Stimulated activated memory B cell treated with anti-CD40 and anti-IgM and Interleukin-4, amounts not matched to agents 10 μg/mL and 1 μg/mL and 100 μg/mL, for 72 hours (primary cell): ENCODE data around the gene CNKSR2.

Experiments used
- ATAC-seq: fragments of 150-1000 bp; cut with Tn5 transposase; 2 replicates; pipeline ENCODE4 v1.10.0; 2021
- H3K27ac Mint-ChIP-seq: one replicate; pipeline ENCODE4 v1.8.0; 2022; ENCODE audit warnings: mild to moderate bottlenecking, mixed read lengths
- H3K27me3 Mint-ChIP-seq: one replicate; pipeline ENCODE4 v1.8.0; 2022; ENCODE audit warnings: mixed read lengths
- H3K36me3 Mint-ChIP-seq: one replicate; pipeline ENCODE4 v1.8.0; 2022; ENCODE audit warnings: mixed read lengths
- H3K4me1 Mint-ChIP-seq: one replicate; pipeline ENCODE4 v1.8.0; 2022; ENCODE audit warnings: mixed read lengths
- H3K4me3 Mint-ChIP-seq: one replicate; pipeline ENCODE4 v1.8.0; 2022; ENCODE audit warnings: mild to moderate bottlenecking, moderate library complexity, mixed read lengths
- H3K9me3 Mint-ChIP-seq: one replicate; pipeline ENCODE4 v1.8.0; 2022; ENCODE audit warnings: mixed read lengths

The CNKSR2 gene

DNA sequence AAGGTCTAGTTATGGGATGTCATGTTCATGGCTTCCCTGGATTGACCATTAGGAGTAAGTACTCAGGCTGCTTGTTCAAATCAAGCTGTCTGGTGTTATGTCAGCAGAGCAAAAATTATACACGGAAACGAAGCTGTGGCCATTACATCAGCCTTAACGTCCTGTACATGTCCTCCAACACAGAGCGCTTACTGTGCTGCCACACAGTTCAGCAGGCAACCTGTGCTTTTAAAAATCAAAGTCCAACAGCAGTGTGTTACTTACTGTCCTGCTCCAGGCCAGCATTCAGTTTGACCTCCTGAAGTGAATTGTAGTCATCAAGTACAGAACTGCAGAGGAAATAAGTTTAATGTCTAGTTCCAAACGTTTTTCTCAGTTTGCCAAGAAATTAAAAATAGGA is 237.9 kb downstream of the CNKSR2 start:
- no peaks in the 10 kb centered on the region for H3K4me1 Mint-ChIP-seq
- no peak overlapping the region for H3K4me3 Mint-ChIP-seq

GRCh38 chrX:21616386-21616785 is 242.2 kb downstream of the CNKSR2 start:
- peaks cover 8% of the 10 kb centered on the region for H3K36me3 Mint-ChIP-seq
- H3K4me1 Mint-ChIP-seq: no peaks in the 10 kb centered on the region

More for the DNA sequence above, 237.9 kb downstream of the CNKSR2 start:
- Mint-ChIP-seq H3K36me3 (peaks cover 23% of the 10 kb centered on the region), H3K27ac (no peak overlapping the region), H3K27me3 (no peaks in the 10 kb centered on the region), H3K9me3 (no peaks in the 10 kb centered on the region)
- no peak for ATAC-seq

GRCh38 chrX:21620234-21620633 is 246.0 kb downstream of the CNKSR2 start:
- H3K9me3 Mint-ChIP-seq: no peaks in the 10 kb centered on the region
- H3K4me1 Mint-ChIP-seq: no peaks in the 10 kb centered on the region
- no peak overlapping the region for H3K27ac Mint-ChIP-seq
- H3K27me3 Mint-ChIP-seq: no peaks in the 10 kb centered on the region
- H3K4me3 Mint-ChIP-seq: no peak overlapping the region
- H3K36me3 Mint-ChIP-seq: no peaks in the 10 kb centered on the region
- ATAC-seq: no peak

More at GRCh38 chrX:21616386-21616785, 242.2 kb downstream of the CNKSR2 start:
- ATAC-seq: no peak
- H3K27me3 Mint-ChIP-seq: no peaks in the 10 kb centered on the region
- H3K4me3 Mint-ChIP-seq: no peak overlapping the region
- no peak overlapping the region for H3K27ac Mint-ChIP-seq
- no peaks in the 10 kb centered on the region for H3K9me3 Mint-ChIP-seq

GRCh38 chrX:21623778-21624501 is 249.7 kb downstream of the CNKSR2 start:
- Mint-ChIP-seq H3K36me3 (peaks cover 29% of the 10 kb centered on the region), H3K9me3 (peaks cover 5% of the 10 kb centered on the region)
- no peak for ATAC-seq

GRCh38 chrX:21632027-21632426 is 257.8 kb downstream of the CNKSR2 start:
- no peak for ATAC-seq
- Mint-ChIP-seq H3K27ac (no peak overlapping the region), H3K36me3 (peaks cover 19% of the 10 kb centered on the region), H3K27me3 (no peaks in the 10 kb centered on the region), H3K9me3 (peaks cover 5% of the 10 kb centered on the region), H3K4me1 (no peaks in the 10 kb centered on the region), H3K4me3 (no peak overlapping the region)

More at GRCh38 chrX:21623778-21624501, 249.7 kb downstream of the CNKSR2 start:
- H3K4me3 Mint-ChIP-seq: no peak overlapping the region
- H3K27ac Mint-ChIP-seq: no peak overlapping the region
- H3K27me3 Mint-ChIP-seq: no peaks in the 10 kb centered on the region
- no peaks in the 10 kb centered on the region for H3K4me1 Mint-ChIP-seq

GRCh38 chrX:21638311-21638710 is 264.1 kb downstream of the CNKSR2 start:
- H3K9me3 Mint-ChIP-seq: no peaks in the 10 kb centered on the region
- ATAC-seq: no peak
- H3K27me3 Mint-ChIP-seq: no peaks in the 10 kb centered on the region
- H3K4me1 Mint-ChIP-seq: no peaks in the 10 kb centered on the region
- no peak overlapping the region for H3K27ac Mint-ChIP-seq
- no peak overlapping the region for H3K4me3 Mint-ChIP-seq
- no peaks in the 10 kb centered on the region for H3K36me3 Mint-ChIP-seq

GRCh38 chrX:21639775-21640174 is 265.6 kb downstream of the CNKSR2 start:
- Mint-ChIP-seq H3K27ac (no peak overlapping the region), H3K27me3 (no peaks in the 10 kb centered on the region), H3K4me3 (no peak overlapping the region), H3K9me3 (no peaks in the 10 kb centered on the region), H3K36me3 (no peaks in the 10 kb centered on the region), H3K4me1 (no peaks in the 10 kb centered on the region)
- no peak for ATAC-seq

GRCh38 chrX:21645431-21645830 is 271.2 kb downstream of the CNKSR2 start:
- Mint-ChIP-seq H3K4me1 (no peaks in the 10 kb centered on the region), H3K27me3 (no peaks in the 10 kb centered on the region), H3K36me3 (peaks cover 12% of the 10 kb centered on the region), H3K27ac (no peak overlapping the region), H3K9me3 (no peaks in the 10 kb centered on the region), H3K4me3 (no peak overlapping the region)
- no peak for ATAC-seq

DNA sequence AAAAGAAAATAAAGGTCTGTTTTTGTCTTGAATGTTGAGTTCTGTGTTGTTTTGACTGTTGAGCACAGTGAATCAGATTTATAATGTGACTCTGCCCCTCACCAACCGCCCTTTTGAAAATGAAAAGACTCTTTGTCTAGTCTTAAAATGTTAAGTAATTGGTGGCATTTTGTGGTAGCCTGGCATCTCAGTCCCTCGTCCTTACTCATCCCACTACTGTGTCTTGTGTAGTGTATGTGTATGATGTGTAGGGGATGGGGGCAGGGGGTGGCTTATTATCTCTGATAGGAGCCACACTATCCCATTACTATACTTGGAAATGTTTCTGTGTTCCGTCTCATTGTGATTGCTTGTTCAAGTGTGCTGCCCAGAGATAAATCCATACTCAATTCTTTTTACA is 271.7 kb downstream of the CNKSR2 start:
- Mint-ChIP-seq H3K27ac (no peak overlapping the region), H3K9me3 (no peaks in the 10 kb centered on the region), H3K27me3 (no peaks in the 10 kb centered on the region), H3K4me3 (no peak overlapping the region), H3K36me3 (peaks cover 12% of the 10 kb centered on the region), H3K4me1 (no peaks in the 10 kb centered on the region)
- ATAC-seq: no peak

DNA sequence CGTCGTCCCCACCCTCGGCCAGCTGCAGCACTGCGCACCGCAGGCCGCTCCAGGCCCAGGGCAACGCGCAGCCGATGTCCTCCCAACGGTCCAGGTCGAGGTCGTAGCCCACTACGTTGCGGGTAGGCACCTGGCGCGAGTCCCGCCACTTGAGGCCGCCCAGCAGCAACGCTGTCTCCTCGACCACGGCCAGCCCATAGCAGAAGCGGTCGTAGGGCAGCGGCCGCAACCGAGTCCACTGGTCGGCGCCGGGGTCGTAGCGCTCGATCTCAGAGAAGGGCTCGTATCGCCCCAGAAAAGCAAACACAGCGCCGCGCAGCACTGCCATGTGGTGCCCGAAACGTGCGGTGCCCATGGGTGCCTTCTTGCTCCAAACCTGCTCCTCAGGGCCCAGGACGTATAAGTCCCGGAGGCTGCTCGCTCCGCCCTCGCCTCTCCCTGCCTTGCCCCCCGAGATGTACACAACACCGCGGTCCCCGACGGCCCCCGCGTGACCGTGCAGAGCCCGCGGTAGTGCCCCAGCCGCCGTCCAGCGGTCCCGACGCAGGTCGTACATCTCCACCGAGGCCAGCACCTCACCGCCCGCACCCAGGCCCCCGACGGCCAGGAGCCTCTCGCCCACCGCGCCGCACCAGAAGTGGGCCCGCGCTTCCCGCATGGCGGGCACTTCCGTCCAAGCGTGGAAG is 281.8 kb downstream of the CNKSR2 start:
- Mint-ChIP-seq H3K27me3 (no peaks in the 10 kb centered on the region), H3K9me3 (no peaks in the 10 kb centered on the region), H3K27ac (peak overlapping the region; percentile 59), H3K4me1 (peaks cover 5% of the 10 kb centered on the region), H3K36me3 (peaks cover 10% of the 10 kb centered on the region), H3K4me3 (peak overlapping the region; percentile 65)
- ATAC-seq: no peak

DNA sequence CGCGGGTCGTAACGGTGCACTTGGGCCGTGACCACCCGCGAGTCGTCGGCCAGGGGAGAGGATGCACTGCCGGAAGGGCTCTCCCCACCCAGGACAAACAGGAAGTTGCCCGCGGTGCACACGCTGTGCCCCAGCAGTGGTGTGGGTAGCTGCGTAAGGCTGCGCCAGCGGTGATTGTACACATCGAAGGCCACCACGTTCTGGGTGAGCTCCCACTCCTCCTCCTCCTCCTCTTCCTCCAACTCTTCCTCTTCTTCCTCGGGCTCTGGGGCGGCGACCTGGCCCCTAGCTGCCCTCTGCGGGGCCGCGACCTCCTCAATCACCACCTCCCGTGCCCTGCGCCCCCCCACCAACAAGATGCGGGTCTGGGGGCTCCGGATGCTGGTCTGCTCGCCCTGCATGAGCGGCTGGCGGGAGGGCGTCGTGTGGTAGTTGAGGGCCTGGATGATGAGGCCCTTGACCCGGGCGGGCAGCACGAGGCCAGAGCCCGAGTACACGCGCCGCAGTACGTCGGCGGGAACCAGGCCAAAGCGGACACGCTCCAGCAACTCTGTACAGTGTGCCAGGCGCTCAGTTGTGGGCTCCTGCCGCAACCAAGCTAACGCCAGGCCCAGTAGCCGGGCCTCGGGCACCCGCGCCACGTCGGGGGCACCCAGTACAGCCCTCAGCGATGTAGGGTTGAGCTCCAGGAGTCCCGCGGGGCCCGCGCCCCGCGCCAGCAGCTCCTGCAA is 282.5 kb downstream of the CNKSR2 start:
- H3K4me1 Mint-ChIP-seq: peaks cover 5% of the 10 kb centered on the region
- H3K9me3 Mint-ChIP-seq: no peaks in the 10 kb centered on the region
- H3K27ac Mint-ChIP-seq: peak overlapping the region; percentile 59
- H3K36me3 Mint-ChIP-seq: peaks cover 4% of the 10 kb centered on the region
- H3K27me3 Mint-ChIP-seq: peaks cover 1% of the 10 kb centered on the region
- ATAC-seq: no peak
- H3K4me3 Mint-ChIP-seq: peak overlapping the region; percentile 65

GRCh38 chrX:21657318-21658151 is 283.3 kb downstream of the CNKSR2 start:
- Mint-ChIP-seq H3K4me1 (peaks cover 5% of the 10 kb centered on the region), H3K4me3 (peak overlapping the region; percentile 71), H3K9me3 (no peaks in the 10 kb centered on the region), H3K36me3 (no peaks in the 10 kb centered on the region), H3K27ac (peak overlapping the region; percentile 30), H3K27me3 (peaks cover 9% of the 10 kb centered on the region)
- ATAC-seq: no peak

DNA sequence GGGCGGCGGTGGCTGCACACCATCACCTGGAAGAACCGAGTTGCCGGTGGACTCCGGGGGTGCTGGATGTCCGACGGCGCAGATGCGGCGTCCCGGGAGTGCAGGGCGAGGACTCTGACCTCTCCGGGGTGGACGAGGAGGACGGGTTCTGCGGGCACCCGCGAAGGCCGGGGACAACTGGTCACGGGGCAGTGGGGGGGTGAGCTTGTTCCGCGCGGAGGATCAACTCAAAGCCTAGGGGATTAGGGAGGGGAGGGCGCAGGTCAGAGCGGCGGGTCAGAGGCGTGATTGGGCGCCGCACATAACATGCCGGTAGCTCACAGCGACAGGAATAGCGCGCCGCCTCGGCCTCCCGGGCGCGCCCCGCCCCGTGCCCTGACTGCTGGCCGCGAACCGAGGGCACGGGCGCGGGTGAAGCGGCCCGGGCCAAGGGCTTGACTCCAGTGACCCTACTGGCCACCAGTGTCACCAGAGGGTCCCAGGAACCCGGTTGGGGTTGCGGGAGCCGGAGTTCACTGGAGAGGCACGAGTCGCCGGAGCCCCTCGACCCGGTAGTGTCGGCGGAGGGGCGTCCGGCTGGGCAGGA is 284.0 kb downstream of the CNKSR2 start, which contains the start of gene KLHL34:
Gene KLHL34, minus strand, starts transcription at position 179 of the 586 bp plus-strand sequence. CDS start 542 bp downstream, outside the sequence.
- peak within 1 kb of the TSS; percentile 71 for H3K4me3 Mint-ChIP-seq
- H3K36me3 Mint-ChIP-seq: no peaks in the 10 kb centered on the region
- H3K27me3 Mint-ChIP-seq: peaks cover 9% of the 10 kb centered on the region
- peaks cover 5% of the 10 kb centered on the region for H3K4me1 Mint-ChIP-seq
- no peaks in the 10 kb centered on the region for H3K9me3 Mint-ChIP-seq
- ATAC-seq: peak; percentile 54
- peak within 1 kb of the TSS; percentile 30 for H3K27ac Mint-ChIP-seq

DNA sequence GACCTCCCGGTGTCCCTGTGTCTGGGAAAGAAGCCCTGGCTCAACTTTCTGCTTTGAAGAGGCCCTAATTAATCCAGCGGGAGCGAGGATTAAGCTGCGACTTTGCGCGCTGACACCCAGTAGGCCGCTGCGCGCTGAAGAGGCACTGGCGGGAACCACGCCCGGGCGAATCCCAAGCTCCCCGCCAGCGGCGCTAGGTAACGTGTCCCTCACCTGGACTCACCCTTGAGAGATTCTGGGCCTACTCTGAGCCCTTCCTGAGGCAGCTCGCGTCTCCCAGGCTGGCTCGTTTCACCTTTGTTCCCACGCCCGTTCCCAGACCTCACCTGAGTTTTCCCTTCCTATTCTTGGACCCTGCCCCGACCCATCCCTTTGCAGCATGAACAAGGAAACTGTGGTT is 284.5 kb downstream of the CNKSR2 start:
- peaks cover 5% of the 10 kb centered on the region for H3K4me1 Mint-ChIP-seq
- peaks cover 9% of the 10 kb centered on the region for H3K27me3 Mint-ChIP-seq

More for the DNA sequence above, 284.5 kb downstream of the CNKSR2 start:
- no peak overlapping the region for H3K27ac Mint-ChIP-seq
- no peak for ATAC-seq
- no peaks in the 10 kb centered on the region for H3K36me3 Mint-ChIP-seq
- no peaks in the 10 kb centered on the region for H3K9me3 Mint-ChIP-seq
- H3K4me3 Mint-ChIP-seq: peak overlapping the region; percentile 44
